Colonic mucosa (tissue), 4 donors: ENCODE results near the gene OGT. TPM values are rescaled to one million over a fixed set of nuclear protein-coding genes. Genes with fewer than 3 reads are reported as not detected.
"Not testable (repeated sequence)": the region's sequence is repeated elsewhere in the genome, so short reads cannot be mapped to it uniquely, and the experiment has no call there.

Experiments used
- DNase-seq: peaks from one replicate; pipeline ENCODE4 v3.0.0-alpha.2; 2020
- H3K27ac ChIP-seq: fragments of 200-600 bp; one replicate; pipeline ENCODE4 v1.8.0; 2021
- H3K27me3 ChIP-seq: fragments of 200-600 bp; one replicate; pipeline ENCODE4 v1.8.0; 2021
- H3K36me3 ChIP-seq: fragments of 200-600 bp; one replicate; pipeline ENCODE4 v1.8.0; 2021
- H3K4me1 ChIP-seq: fragments of 200-600 bp; one replicate; pipeline ENCODE4 v1.8.0; 2021; ENCODE audit warnings: mild to moderate bottlenecking
- H3K4me3 ChIP-seq: fragments of 200-600 bp; one replicate; pipeline ENCODE4 v1.8.0; 2021
- H3K9ac ChIP-seq, 2 donors: one replicate each; pipeline ENCODE4 v1.7.0; 2013; ENCODE audit warnings: control low read depth in 2 of 2, low read depth in 2 of 2, low read length in 2 of 2
- H3K9me3 ChIP-seq: fragments of 200-600 bp; one replicate; pipeline ENCODE4 v1.8.0; 2021
- intact Hi-C: fragments of 100-400 bp; cut with DNase I; formaldehyde crosslinking; loops from one replicate; pipeline ENCODE4 v1.14.1; 2022
- total RNA-seq, 2 donors: library from RNA; stranded (reverse); fragmentation: NEBNext Ultra II Directional in 1 of 2; extraction: Animal tissue kit (Norgen Biotek cat#: 25700) in 1 of 2; gene quantifications; one replicate each; pipeline ENCODE4 v1.2.1, GENCODE V29; 2021
- TF ChIP-seq, protein P1 (sequence below): fragments of 200-600 bp; IDR thresholded peaks from one replicate; pipeline ENCODE4 v1.8.0; 2022; ENCODE audit warnings: antibody characterized with exemption, mild to moderate bottlenecking
- donor health status: healthy.
- donor health status: DM: no; HTN: no; CAD: no.
- donor health status: DM: no; HTN: no; CAD: no.

The OGT gene
- total RNA-seq, 2 donors from 2014 or later = 75.0 to 80.6 TPM

DNA sequence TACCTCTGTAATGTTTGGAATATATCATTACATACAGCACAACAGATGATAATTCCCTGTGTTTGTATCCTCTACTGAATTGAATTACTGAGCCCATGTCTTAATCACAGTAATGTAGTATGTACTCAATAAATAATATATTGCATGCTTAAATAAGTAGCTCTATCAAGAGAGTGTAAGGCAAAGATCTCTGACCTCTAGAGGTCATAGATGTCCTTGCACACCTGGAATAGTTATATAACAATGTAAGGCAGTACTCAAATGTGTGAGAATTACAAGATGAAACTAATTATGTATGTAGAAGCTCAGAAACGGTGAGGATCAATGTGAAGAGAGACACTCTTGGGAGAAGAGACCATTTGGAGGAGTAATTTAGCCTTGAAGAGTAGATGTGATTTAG, 31.0 kb downstream of the OGT start:
- intact Hi-C loops = loop anchor here (10.0 kb wide), 2 partner anchors 179 to 269 kb away; no protein-coding TSS in a partner anchor
- no peak overlapping the region for H3K27ac ChIP-seq
- peaks cover 5% of the 10 kb centered on the region for H3K36me3 ChIP-seq
- no peak overlapping the region for H3K4me3 ChIP-seq
- H3K4me1 ChIP-seq = no peaks in the 10 kb centered on the region
- no peaks in the 10 kb centered on the region for H3K27me3 ChIP-seq
- DNase-seq = no peak
- H3K9me3 ChIP-seq = no peaks in the 10 kb centered on the region
- TF ChIP-seq, protein P1, sequence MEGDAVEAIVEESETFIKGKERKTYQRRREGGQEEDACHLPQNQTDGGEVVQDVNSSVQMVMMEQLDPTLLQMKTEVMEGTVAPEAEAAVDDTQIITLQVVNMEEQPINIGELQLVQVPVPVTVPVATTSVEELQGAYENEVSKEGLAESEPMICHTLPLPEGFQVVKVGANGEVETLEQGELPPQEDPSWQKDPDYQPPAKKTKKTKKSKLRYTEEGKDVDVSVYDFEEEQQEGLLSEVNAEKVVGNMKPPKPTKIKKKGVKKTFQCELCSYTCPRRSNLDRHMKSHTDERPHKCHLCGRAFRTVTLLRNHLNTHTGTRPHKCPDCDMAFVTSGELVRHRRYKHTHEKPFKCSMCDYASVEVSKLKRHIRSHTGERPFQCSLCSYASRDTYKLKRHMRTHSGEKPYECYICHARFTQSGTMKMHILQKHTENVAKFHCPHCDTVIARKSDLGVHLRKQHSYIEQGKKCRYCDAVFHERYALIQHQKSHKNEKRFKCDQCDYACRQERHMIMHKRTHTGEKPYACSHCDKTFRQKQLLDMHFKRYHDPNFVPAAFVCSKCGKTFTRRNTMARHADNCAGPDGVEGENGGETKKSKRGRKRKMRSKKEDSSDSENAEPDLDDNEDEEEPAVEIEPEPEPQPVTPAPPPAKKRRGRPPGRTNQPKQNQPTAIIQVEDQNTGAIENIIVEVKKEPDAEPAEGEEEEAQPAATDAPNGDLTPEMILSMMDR = no peak
- no peak overlapping the region for H3K9ac ChIP-seq

DNA sequence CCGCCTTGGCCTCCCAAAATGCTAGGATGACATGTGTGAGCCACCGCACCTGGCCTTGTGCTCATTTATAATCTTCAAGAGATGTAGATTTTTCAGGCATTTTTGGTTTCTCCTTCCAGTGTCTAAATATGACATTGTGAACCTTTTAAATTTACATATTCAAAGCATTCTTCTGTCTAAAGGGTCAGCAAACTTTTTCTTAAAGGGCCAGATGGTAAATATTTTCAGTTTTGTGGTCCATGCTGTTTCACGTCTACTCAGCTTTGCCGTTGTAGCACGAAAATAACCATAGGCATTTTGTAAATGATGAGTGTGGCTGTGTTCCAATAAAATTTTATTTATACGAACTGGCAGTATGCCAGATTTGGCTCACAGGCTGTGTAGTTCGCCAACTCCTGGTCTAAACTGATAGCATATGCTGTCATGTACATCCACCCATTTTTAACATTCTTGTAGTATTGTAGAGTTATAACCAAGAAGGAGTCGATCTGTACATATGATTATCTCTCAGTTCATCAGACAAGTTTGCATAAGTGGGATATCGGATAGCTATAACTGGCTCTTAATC, 32.7 kb downstream of the OGT start:
- DNase-seq = no peak
- Histone ChIP-seq H3K36me3 (no peaks in the 10 kb centered on the region), H3K4me3 (no peak overlapping the region), H3K9ac (no peak overlapping the region), H3K27ac (no peak overlapping the region), H3K9me3 (no peaks in the 10 kb centered on the region), H3K4me1 (no peaks in the 10 kb centered on the region), H3K27me3 (no peaks in the 10 kb centered on the region)
- TF ChIP-seq, protein P1 = no peak
- intact Hi-C loops = loop anchor here (10.0 kb wide), 2 partner anchors 181 to 271 kb away; no protein-coding TSS in a partner anchor

DNA sequence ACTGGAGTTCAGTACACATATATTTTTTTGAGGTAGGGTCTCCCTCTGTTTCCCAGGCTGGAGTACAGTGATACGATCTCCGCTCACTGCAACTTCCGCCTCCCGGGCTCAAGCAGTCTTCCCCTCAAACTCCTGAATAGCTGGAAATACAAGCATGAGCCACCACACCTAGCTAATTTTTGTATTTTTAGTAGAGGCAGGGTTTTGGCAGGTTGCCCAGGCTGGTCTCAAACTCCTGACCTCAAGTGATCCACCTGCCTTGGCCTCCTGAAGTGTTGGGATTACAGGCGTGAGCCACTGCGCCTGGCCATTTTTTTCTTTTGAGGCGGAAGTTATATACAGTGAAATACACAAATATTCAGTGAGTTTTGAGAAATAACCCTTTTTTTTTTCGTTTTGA, 38.5 kb downstream of the OGT start:
- H3K4me3 ChIP-seq, DNase-seq, H3K9me3 ChIP-seq, H3K27me3 ChIP-seq, H3K4me1 ChIP-seq, intact Hi-C loops, H3K9ac ChIP-seq, H3K36me3 ChIP-seq, H3K27ac ChIP-seq: not testable (repeated sequence)

DNA sequence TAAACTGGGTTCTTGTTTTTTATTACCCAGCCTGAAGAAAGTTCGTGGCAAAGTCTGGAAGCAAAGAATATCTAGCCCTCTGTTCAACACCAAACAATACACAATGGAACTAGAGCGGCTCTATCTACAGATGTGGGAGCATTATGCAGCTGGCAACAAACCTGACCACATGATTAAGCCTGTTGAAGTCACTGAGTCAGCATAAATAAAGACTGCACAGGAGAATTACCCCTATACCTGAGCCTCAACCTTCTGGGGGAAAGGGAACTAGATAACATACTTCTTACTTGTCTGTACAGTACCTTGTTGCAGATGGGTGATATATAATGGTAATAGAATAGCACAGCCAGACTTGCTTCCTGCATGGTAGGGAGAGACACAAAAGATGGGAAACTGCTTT, 40.7 kb downstream of the OGT start:
- Histone ChIP-seq H3K27ac (no peak overlapping the region), H3K27me3 (no peaks in the 10 kb centered on the region), H3K9ac (no peak overlapping the region), H3K36me3 (no peaks in the 10 kb centered on the region), H3K9me3 (no peaks in the 10 kb centered on the region), H3K4me3 (no peak overlapping the region), H3K4me1 (no peaks in the 10 kb centered on the region)
- no peak for DNase-seq
- TF ChIP-seq, protein P1 = no peak
- intact Hi-C loops = no loop called here

DNA sequence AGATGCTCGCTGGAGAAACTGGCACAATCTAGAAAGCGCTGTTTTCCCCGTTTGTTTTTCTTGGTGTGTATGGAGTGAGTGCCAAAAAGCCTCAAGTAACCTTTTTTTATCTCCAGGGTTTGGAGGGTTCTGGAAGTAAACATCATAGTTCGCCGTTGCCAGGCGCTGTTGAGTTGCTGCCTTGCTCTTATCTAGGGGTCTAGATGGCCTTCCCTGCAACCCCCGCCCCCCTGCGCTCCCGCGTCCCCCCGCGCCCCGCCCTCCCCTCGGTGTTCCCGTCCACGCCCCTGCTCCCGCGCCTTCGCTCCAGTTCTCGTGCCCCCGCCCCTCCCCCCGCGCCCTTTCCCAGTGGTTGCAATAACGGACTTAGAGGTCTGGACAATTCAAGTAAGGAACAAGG, 44.8 kb downstream of the OGT start:
- DNase-seq = no peak
- no peak overlapping the region for H3K27ac ChIP-seq
- no peaks in the 10 kb centered on the region for H3K27me3 ChIP-seq
- H3K9ac ChIP-seq = no peak overlapping the region
- no peaks in the 10 kb centered on the region for H3K36me3 ChIP-seq
- no peaks in the 10 kb centered on the region for H3K9me3 ChIP-seq
- TF ChIP-seq, protein P1 = no peak
- no peaks in the 10 kb centered on the region for H3K4me1 ChIP-seq
- no peak overlapping the region for H3K4me3 ChIP-seq
- intact Hi-C loops = no loop called here

DNA sequence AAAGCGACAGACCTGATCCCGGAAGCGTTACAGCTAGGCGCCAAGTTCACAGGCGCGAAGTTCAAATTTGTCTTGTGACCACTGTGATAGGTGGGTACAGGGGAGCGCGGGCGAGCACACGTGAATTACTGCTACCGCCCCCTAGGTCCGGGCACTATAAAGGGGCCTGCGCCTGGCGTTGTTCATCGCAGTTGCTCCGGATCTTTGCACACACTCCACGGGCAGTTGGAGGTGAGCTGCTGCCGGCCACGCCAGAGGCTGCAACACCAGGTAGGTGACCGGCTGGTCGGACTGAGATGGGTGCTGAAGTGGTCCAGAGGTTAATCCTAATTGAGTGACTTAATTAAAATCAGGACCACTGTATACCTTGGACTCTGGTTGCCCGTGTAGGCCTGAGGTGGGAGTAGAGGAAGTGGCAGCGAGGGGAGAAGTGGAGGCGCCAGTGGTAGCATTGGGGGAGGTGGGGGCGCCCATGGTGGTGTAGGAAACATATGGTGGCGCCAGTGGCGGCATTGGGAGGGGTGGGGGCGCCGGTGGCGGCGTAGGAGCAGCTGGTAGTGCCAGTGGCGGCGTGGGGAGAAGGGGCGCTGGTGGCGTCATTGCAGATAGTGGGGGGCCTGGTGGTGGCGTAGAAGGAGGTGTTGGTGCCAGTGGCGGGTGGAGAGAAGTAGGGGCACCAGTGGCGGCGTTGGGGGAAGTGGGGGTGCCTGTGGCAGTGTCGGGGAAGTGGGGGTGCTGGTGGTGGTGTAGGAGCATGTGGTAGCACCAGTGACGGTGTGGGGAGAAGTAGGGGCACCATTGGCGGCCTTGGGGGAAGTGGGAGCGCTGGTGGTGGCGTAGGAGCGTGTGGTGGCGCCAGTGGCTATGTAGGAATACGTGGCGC, 45.6 kb downstream of the OGT start, which contains the start of gene GCNA:
GCNA (plus strand) TSS at position 185 of the 883 bp plus-strand sequence. CDS start 2,385 bp downstream, outside the sequence.
- Histone ChIP-seq H3K36me3 (no peaks in the 10 kb centered on the region), H3K4me3 (no peak within 1 kb of the TSS), H3K27ac (no peak within 1 kb of the TSS), H3K9ac (no peak within 1 kb of the TSS), H3K9me3 (no peaks in the 10 kb centered on the region), H3K27me3 (no peaks in the 10 kb centered on the region), H3K4me1 (no peaks in the 10 kb centered on the region)
- intact Hi-C loops = no loop called here
- no peak for DNase-seq
- TF ChIP-seq, protein P1 = no peak
